Endothelial cell (in vitro differentiated cells): ENCODE data around the gene AKR1C2. TPM values are rescaled to one million over a fixed set of nuclear protein-coding genes. Genes with fewer than 3 reads are reported as not detected.
"Not testable (repeated sequence)": the region's sequence is repeated elsewhere in the genome, so short reads cannot be mapped to it uniquely, and the experiment has no call there.

ENCODE experiments used
- DNase-seq: peaks from one replicate; pipeline ENCODE4 v3.0.0; 2021; ENCODE audit warnings: low spot score
- H3K27ac Mint-ChIP-seq: one replicate; pipeline ENCODE4 v1.8.0; 2021; ENCODE audit warnings: mixed read lengths, inconsistent platforms; ENCODE audit not compliant: unreplicated experiment
- H3K27me3 Mint-ChIP-seq: one replicate; pipeline ENCODE4 v1.8.0; 2021; ENCODE audit warnings: mild to moderate bottlenecking, moderate library complexity, mixed read lengths, inconsistent platforms; ENCODE audit not compliant: unreplicated experiment
- H3K36me3 Mint-ChIP-seq: one replicate; pipeline ENCODE4 v1.8.0; 2021; ENCODE audit warnings: mild to moderate bottlenecking, low read depth, mixed read lengths, inconsistent platforms; ENCODE audit not compliant: unreplicated experiment
- H3K4me1 Mint-ChIP-seq: one replicate; pipeline ENCODE4 v1.8.0; 2021; ENCODE audit warnings: mild to moderate bottlenecking, mixed read lengths, inconsistent platforms; ENCODE audit not compliant: unreplicated experiment
- H3K4me3 Mint-ChIP-seq: one replicate; pipeline ENCODE4 v1.8.0; 2021; ENCODE audit warnings: mild to moderate bottlenecking, mixed read lengths, inconsistent platforms; ENCODE audit not compliant: unreplicated experiment
- H3K9me3 Mint-ChIP-seq: one replicate; pipeline ENCODE4 v1.8.0; 2021; ENCODE audit warnings: mixed read lengths, inconsistent platforms; ENCODE audit not compliant: unreplicated experiment
- CTCF ChIP-seq: fragments of 200-600 bp; sonication (generic); IDR thresholded peaks from one replicate; pipeline ENCODE4 v1.5.0; 2021; ENCODE audit warnings: antibody characterized with exemption; ENCODE audit not compliant: unreplicated experiment
- total RNA-seq: library from RNA; stranded (reverse); fragmentation: NEBNext Ultra II Directional; extraction: Animal tissue kit (Norgen Biotek cat#: 25700); gene quantifications from one replicate; pipeline ENCODE4 v1.2.1, GENCODE V29; 2021; ENCODE audit not compliant: unreplicated experiment

The AKR1C2 gene
- total RNA-seq, 1 donor from 2014 or later = not detected

GRCh38 chr10:5034588-5034987, 30.9 kb upstream of the AKR1C2 start:
- no peaks in the 10 kb centered on the region for H3K27me3 Mint-ChIP-seq
- no peak overlapping the region for H3K27ac Mint-ChIP-seq
- no peak overlapping the region for H3K4me3 Mint-ChIP-seq
- no peaks in the 10 kb centered on the region for H3K4me1 Mint-ChIP-seq
- TF ChIP-seq CTCF = no peak
- H3K9me3 Mint-ChIP-seq = no peaks in the 10 kb centered on the region
- no peak for DNase-seq
- no peaks in the 10 kb centered on the region for H3K36me3 Mint-ChIP-seq

- H3K4me1 Mint-ChIP-seq = no peaks in the 10 kb centered on the region
- no peak for DNase-seq
- no peak for TF ChIP-seq CTCF
- no peak overlapping the region for H3K27ac Mint-ChIP-seq
- no peaks in the 10 kb centered on the region for H3K27me3 Mint-ChIP-seq
- H3K36me3 Mint-ChIP-seq = no peaks in the 10 kb centered on the region
- no peak overlapping the region for H3K4me3 Mint-ChIP-seq
- H3K9me3 Mint-ChIP-seq = no peaks in the 10 kb centered on the region
Observed at GRCh38 chr10:5033061-5033778, 29.6 kb upstream of the AKR1C2 start.

GRCh38 chr10:5032444-5032843, 28.8 kb upstream of the AKR1C2 start:
- H3K9me3 Mint-ChIP-seq, H3K4me3 Mint-ChIP-seq, H3K27me3 Mint-ChIP-seq, H3K4me1 Mint-ChIP-seq, H3K27ac Mint-ChIP-seq, H3K36me3 Mint-ChIP-seq, DNase-seq: not testable (repeated sequence)

- not testable (repeated sequence) for H3K27me3 Mint-ChIP-seq, DNase-seq, H3K27ac Mint-ChIP-seq, H3K9me3 Mint-ChIP-seq, H3K36me3 Mint-ChIP-seq, H3K4me1 Mint-ChIP-seq
- H3K4me3 Mint-ChIP-seq = peak overlapping the region; percentile 5
Observed at GRCh38 chr10:5031588-5031987, 27.9 kb upstream of the AKR1C2 start.

GRCh38 chr10:5030989-5031388, 27.3 kb upstream of the AKR1C2 start:
- H3K4me3 Mint-ChIP-seq = no peak overlapping the region
- no peaks in the 10 kb centered on the region for H3K4me1 Mint-ChIP-seq
- no peak for TF ChIP-seq CTCF
- no peaks in the 10 kb centered on the region for H3K36me3 Mint-ChIP-seq
- DNase-seq = no peak
- H3K9me3 Mint-ChIP-seq = no peaks in the 10 kb centered on the region
- no peak overlapping the region for H3K27ac Mint-ChIP-seq
- no peaks in the 10 kb centered on the region for H3K27me3 Mint-ChIP-seq

- not testable (repeated sequence) for H3K4me3 Mint-ChIP-seq, H3K27me3 Mint-ChIP-seq, H3K9me3 Mint-ChIP-seq, DNase-seq, H3K36me3 Mint-ChIP-seq, H3K27ac Mint-ChIP-seq, H3K4me1 Mint-ChIP-seq
Observed at GRCh38 chr10:5025461-5025881, 21.8 kb upstream of the AKR1C2 start.
